Astrocyte (in vitro differentiated cells and primary cell): ENCODE results near the gene TRPM3. TPM values are rescaled to one million over a fixed set of nuclear protein-coding genes. Genes with fewer than 3 reads are reported as not detected.

ENCODE experiments used
- DNase-seq: peaks from one replicate; pipeline ENCODE4 v3.0.0-alpha.2; 2010; ENCODE audit warnings: low read depth
- FAIRE-seq: peaks from 2 replicates; lab custom pipeline; 2011; peaks lifted over from hg19 to GRCh38; lab: Jason Lieb, UNC
- H2AFZ ChIP-seq: 2 replicates; pipeline ENCODE4 v1.6.0; 2012; ENCODE audit warnings: low read depth, low read length, inconsistent platforms
- H3K27ac ChIP-seq: 2 replicates; pipeline ENCODE4 v1.5.1; 2011; ENCODE audit warnings: low read depth, low read length, inconsistent platforms
- H3K27me3 ChIP-seq: 2 replicates; pipeline ENCODE4 v1.6.0; 2011; ENCODE audit warnings: low read length, inconsistent platforms; ENCODE audit not compliant: insufficient read depth
- H3K36me3 ChIP-seq: 2 replicates; pipeline ENCODE4 v1.5.1; 2011; ENCODE audit warnings: low read length, inconsistent platforms; ENCODE audit not compliant: insufficient read depth
- H3K4me1 ChIP-seq: 2 replicates; pipeline ENCODE4 v1.5.1; 2011; ENCODE audit warnings: low read length, inconsistent platforms; ENCODE audit not compliant: insufficient read depth
- H3K4me2 ChIP-seq: 2 replicates; pipeline ENCODE4 v1.6.0; 2012; ENCODE audit warnings: low read length, inconsistent platforms
- H3K4me3 ChIP-seq: 2 replicates; pipeline ENCODE4 v1.5.1; 2011; ENCODE audit warnings: low read depth, mild to moderate bottlenecking, low read length, inconsistent platforms; ENCODE audit not compliant: insufficient read depth
- H3K79me2 ChIP-seq: 2 replicates; pipeline ENCODE4 v1.6.0; 2012; ENCODE audit warnings: mild to moderate bottlenecking, low read length, inconsistent platforms; ENCODE audit not compliant: insufficient read depth
- H3K9ac ChIP-seq: 2 replicates; pipeline ENCODE4 v1.6.0; 2012; ENCODE audit warnings: mild to moderate bottlenecking, low read length, inconsistent platforms
- H3K9me3 ChIP-seq: 2 replicates; pipeline ENCODE4 v1.5.1; 2012; ENCODE audit warnings: low read depth, mild to moderate bottlenecking, low read length, inconsistent platforms; ENCODE audit not compliant: insufficient read depth
- H4K20me1 ChIP-seq: 2 replicates; pipeline ENCODE4 v1.6.0; 2012; ENCODE audit warnings: low read length, inconsistent platforms; ENCODE audit not compliant: insufficient read depth
- H3K27ac Mint-ChIP-seq: one replicate; pipeline ENCODE4 v1.8.0; 2021; ENCODE audit warnings: mild to moderate bottlenecking, mixed read lengths; ENCODE audit not compliant: unreplicated experiment
- H3K27me3 Mint-ChIP-seq: one replicate; pipeline ENCODE4 v1.8.0; 2021; ENCODE audit warnings: low read depth, mixed read lengths; ENCODE audit not compliant: unreplicated experiment
- H3K36me3 Mint-ChIP-seq: one replicate; pipeline ENCODE4 v1.8.0; 2021; ENCODE audit warnings: low read depth, mixed read lengths; ENCODE audit not compliant: unreplicated experiment
- H3K4me1 Mint-ChIP-seq: one replicate; pipeline ENCODE4 v1.8.0; 2021; ENCODE audit warnings: low read depth, mixed read lengths; ENCODE audit not compliant: unreplicated experiment
- H3K4me3 Mint-ChIP-seq: one replicate; pipeline ENCODE4 v1.8.0; 2021; ENCODE audit warnings: mild to moderate bottlenecking, moderate library complexity, mixed read lengths; ENCODE audit not compliant: unreplicated experiment
- H3K9me3 Mint-ChIP-seq: one replicate; pipeline ENCODE4 v1.8.0; 2021; ENCODE audit warnings: mild to moderate bottlenecking, mixed read lengths; ENCODE audit not compliant: unreplicated experiment
- EZH2 ChIP-seq: IDR thresholded peaks from 2 replicates; pipeline ENCODE4 v1.6.1; 2012; ENCODE audit warnings: mild to moderate bottlenecking, low read length, inconsistent platforms; ENCODE audit not compliant: insufficient read depth
- total RNA-seq: library from RNA; stranded (reverse); gene quantifications from 2 replicates; pipeline ENCODE4 v1.2.1, GENCODE V29; 2021
- TF ChIP-seq, protein P1 (sequence below): IDR thresholded peaks from 2 replicates; pipeline ENCODE4 v1.5.1; 2011; ENCODE audit warnings: low read depth, mild to moderate bottlenecking, inconsistent platforms, low read length, moderate library complexity; ENCODE audit not compliant: insufficient read depth

The TRPM3 gene
- total RNA-seq, 1 donor from 2014 or later: 0.14 TPM

DNA sequence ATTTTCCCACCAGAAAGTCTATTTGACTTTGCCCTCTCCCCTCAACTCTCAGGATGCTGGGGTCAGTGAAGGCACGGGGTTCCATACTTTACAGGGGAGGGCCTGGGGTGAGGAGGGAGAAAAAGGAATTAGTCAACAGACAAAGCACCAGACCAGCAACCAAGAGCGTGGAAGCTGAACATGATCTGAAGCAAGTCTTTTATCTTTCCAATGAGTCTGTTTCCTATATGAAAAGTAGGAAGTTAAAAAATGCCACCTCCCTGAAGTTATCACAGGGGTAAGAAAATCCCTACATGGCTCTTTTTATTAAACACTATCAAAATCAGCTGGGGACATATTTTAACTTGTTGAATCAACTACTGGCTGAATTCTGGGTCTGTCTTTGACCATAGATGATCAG lies 337.0 kb downstream of the TRPM3 start:
- Mint-ChIP-seq H3K4me1 (no peaks in the 10 kb centered on the region), H3K27ac (no peak overlapping the region), H3K36me3 (no peaks in the 10 kb centered on the region), H3K9me3 (no peaks in the 10 kb centered on the region), H3K4me3 (no peak overlapping the region), H3K27me3 (no peaks in the 10 kb centered on the region)
- no peaks in the 10 kb centered on the region for H3K4me1 ChIP-seq
- no peaks in the 10 kb centered on the region for H3K36me3 ChIP-seq
- H2AFZ ChIP-seq: no peak overlapping the region
- FAIRE-seq (no peak), DNase-seq (no peak)
- no peaks in the 10 kb centered on the region for H4K20me1 ChIP-seq
- no peak overlapping the region for H3K27ac ChIP-seq
- H3K9ac ChIP-seq: no peak overlapping the region
- TF ChIP-seq EZH2: no peak
- no peaks in the 10 kb centered on the region for H3K27me3 ChIP-seq
- no peak overlapping the region for H3K4me2 ChIP-seq
- H3K79me2 ChIP-seq: no peaks in the 10 kb centered on the region
- H3K9me3 ChIP-seq: no peaks in the 10 kb centered on the region
- H3K4me3 ChIP-seq: no peak overlapping the region

DNA sequence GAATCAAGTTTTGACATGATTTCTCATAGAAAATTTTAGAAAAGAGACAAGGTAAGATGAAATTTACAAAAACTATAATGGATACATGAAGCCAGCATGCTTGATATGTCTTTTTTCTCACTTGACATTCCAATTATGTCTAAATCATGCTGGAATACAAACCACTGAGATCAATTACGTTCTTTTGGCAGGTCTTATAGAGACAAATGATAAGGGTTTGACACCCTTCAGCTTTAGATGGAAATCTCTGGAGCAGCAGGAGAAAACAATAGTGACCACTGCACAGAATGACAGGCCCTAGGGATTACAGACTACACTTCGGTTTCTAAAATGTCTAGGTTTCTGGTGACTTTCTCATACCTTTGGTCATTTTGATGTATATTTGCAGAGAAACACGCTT lies 342.9 kb downstream of the TRPM3 start:
- Histone ChIP-seq H3K27me3 (no peaks in the 10 kb centered on the region), H3K79me2 (no peaks in the 10 kb centered on the region), H3K9ac (no peak overlapping the region), H3K4me1 (no peaks in the 10 kb centered on the region), H3K36me3 (no peaks in the 10 kb centered on the region), H3K9me3 (no peaks in the 10 kb centered on the region), H3K4me2 (no peak overlapping the region), H2AFZ (no peak overlapping the region), H4K20me1 (no peaks in the 10 kb centered on the region), H3K27ac (no peak overlapping the region), H3K4me3 (no peak overlapping the region)
- no peak for FAIRE-seq
- H3K36me3 Mint-ChIP-seq: no peaks in the 10 kb centered on the region
- no peak overlapping the region for H3K4me3 Mint-ChIP-seq
- DNase-seq: no peak
- no peaks in the 10 kb centered on the region for H3K9me3 Mint-ChIP-seq
- TF ChIP-seq, protein P1, sequence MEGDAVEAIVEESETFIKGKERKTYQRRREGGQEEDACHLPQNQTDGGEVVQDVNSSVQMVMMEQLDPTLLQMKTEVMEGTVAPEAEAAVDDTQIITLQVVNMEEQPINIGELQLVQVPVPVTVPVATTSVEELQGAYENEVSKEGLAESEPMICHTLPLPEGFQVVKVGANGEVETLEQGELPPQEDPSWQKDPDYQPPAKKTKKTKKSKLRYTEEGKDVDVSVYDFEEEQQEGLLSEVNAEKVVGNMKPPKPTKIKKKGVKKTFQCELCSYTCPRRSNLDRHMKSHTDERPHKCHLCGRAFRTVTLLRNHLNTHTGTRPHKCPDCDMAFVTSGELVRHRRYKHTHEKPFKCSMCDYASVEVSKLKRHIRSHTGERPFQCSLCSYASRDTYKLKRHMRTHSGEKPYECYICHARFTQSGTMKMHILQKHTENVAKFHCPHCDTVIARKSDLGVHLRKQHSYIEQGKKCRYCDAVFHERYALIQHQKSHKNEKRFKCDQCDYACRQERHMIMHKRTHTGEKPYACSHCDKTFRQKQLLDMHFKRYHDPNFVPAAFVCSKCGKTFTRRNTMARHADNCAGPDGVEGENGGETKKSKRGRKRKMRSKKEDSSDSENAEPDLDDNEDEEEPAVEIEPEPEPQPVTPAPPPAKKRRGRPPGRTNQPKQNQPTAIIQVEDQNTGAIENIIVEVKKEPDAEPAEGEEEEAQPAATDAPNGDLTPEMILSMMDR: no peak
- TF ChIP-seq EZH2: no peak
- H3K27ac Mint-ChIP-seq: no peak overlapping the region
- no peaks in the 10 kb centered on the region for H3K27me3 Mint-ChIP-seq
- H3K4me1 Mint-ChIP-seq: no peaks in the 10 kb centered on the region

DNA sequence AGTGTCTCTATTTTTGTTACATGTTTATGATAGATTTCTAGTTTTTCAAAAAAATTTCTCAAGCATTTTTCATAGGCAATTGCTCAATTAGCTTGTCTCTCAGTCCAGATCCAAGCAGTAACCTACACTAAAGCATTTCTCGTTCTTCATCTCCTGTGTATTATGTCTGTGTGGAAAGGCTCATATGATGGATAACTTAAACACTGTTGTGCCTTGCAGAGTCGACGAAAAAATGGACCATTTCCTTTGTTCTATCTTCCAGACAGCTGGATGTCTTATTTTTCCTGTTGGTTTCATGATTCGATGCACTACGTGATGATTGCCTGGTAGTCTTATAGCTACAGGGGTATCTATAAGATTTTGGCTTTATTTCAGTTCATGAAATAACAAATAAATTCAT lies 347.8 kb downstream of the TRPM3 start:
- no peak overlapping the region for H3K27ac ChIP-seq
- no peaks in the 10 kb centered on the region for H3K4me1 ChIP-seq
- no peaks in the 10 kb centered on the region for H3K9me3 ChIP-seq
- no peaks in the 10 kb centered on the region for H3K36me3 Mint-ChIP-seq
- no peaks in the 10 kb centered on the region for H3K36me3 ChIP-seq
- no peaks in the 10 kb centered on the region for H3K9me3 Mint-ChIP-seq
- no peaks in the 10 kb centered on the region for H3K4me1 Mint-ChIP-seq
- H3K27me3 ChIP-seq: no peaks in the 10 kb centered on the region
- DNase-seq (no peak), FAIRE-seq (no peak)
- H3K4me3 ChIP-seq: no peak overlapping the region
- TF ChIP-seq, protein P1: no peak
- H3K79me2 ChIP-seq: no peaks in the 10 kb centered on the region
- H3K9ac ChIP-seq: no peak overlapping the region
- no peak overlapping the region for H2AFZ ChIP-seq
- H3K27ac Mint-ChIP-seq: no peak overlapping the region
- H3K4me3 Mint-ChIP-seq: no peak overlapping the region
- H3K4me2 ChIP-seq: no peak overlapping the region
- no peaks in the 10 kb centered on the region for H3K27me3 Mint-ChIP-seq
- H4K20me1 ChIP-seq: no peaks in the 10 kb centered on the region
